Body of pancreas (tissue), 4 donors: ENCODE data around the gene CNTRL.

Experiments
- POLR2A ChIP-seq, 3 donors: fragments of 450-650 bp; IDR thresholded peaks; one replicate each; pipeline ENCODE4 v1.6.1; 2016; ENCODE audit warnings: antibody characterized with exemption in 3 of 3, mild to moderate bottlenecking in 2 of 3
- TF ChIP-seq, protein P1 (sequence below), 7 experiments: fragments of 450-650 bp in 4 of 7; fragments of 200-600 bp in 3 of 7; sonication (generic) in 3 of 7; IDR thresholded peaks; one replicate each; pipeline ENCODE4 v1.5.1; 2016 to 2019; ENCODE audit warnings: antibody characterized with exemption in 7 of 7

DNA sequence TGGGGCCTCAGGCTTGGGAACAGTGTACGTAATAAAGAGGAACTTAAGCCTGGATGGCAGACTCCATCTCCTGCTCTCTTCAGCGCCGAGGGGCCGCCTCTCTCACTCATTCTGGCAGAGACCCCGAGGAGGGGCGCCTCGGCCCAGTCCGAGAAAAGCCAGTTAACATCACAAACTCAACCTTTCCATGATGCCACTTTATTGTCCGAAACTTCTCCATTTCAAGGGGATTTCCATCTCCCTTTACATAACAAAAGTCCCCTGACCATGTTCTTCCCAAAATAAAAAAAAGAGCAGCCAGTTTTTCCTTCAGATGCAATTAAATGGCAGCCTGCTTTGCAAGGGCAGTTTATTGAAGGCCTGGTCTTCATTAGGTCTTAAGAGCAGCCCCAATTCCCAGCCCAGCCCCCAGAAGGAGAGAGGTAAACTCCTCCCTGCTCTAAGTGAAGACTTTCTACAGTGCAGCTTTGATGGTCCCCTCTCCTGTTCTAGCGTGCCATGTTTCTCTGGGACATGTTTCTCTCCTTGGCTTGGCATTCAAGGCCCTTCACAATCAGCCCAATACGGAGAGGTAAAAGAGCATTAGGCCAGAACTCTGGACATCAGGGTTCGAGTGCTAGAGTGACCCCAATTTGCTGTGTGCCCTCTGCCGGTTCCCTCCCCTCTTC is 146.4 kb downstream of the CNTRL start:
- TF ChIP-seq POLR2A (IDR thresholded peaks at IDR 0.05): no peak
- TF ChIP-seq, protein P1, sequence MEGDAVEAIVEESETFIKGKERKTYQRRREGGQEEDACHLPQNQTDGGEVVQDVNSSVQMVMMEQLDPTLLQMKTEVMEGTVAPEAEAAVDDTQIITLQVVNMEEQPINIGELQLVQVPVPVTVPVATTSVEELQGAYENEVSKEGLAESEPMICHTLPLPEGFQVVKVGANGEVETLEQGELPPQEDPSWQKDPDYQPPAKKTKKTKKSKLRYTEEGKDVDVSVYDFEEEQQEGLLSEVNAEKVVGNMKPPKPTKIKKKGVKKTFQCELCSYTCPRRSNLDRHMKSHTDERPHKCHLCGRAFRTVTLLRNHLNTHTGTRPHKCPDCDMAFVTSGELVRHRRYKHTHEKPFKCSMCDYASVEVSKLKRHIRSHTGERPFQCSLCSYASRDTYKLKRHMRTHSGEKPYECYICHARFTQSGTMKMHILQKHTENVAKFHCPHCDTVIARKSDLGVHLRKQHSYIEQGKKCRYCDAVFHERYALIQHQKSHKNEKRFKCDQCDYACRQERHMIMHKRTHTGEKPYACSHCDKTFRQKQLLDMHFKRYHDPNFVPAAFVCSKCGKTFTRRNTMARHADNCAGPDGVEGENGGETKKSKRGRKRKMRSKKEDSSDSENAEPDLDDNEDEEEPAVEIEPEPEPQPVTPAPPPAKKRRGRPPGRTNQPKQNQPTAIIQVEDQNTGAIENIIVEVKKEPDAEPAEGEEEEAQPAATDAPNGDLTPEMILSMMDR (IDR thresholded peaks at IDR 0.05): no peak
